22Rv1 (cell line): Measurements from ENCODE around the gene BRME1.

Experiments used
- CTCF ChIP-seq: fragments of 450-650 bp; IDR thresholded peaks from 2 replicates; pipeline ENCODE4 v1.5.1; 2017; ENCODE audit warnings: mild to moderate bottlenecking
- ZFX ChIP-seq: fragments of 450-650 bp; IDR thresholded peaks from 2 replicates; pipeline ENCODE4 v1.6.1; 2017; ENCODE audit warnings: antibody characterized with exemption, borderline replicate concordance

GRCh38 chr19:13932149-13932637 lies 26.3 kb upstream of the BRME1 start:
- TF ChIP-seq CTCF (no peak), ZFX (no peak)
